HG02571 (cell line): ENCODE measurements around the gene SPAG16.

Experiments
- ATAC-seq: cut with Tn5 transposase; IDR thresholded peaks from one replicate; pipeline ENCODE4 v1.9.1; 2021; ENCODE audit warnings: mild to moderate bottlenecking, moderate library complexity; ENCODE audit not compliant: unreplicated experiment

SPAG16 gene

GRCh38 chr2:213787869-213788268 lies 503.6 kb downstream of the SPAG16 start:
- no peak for ATAC-seq

- no peak for ATAC-seq
Observed at GRCh38 chr2:213789940-213790339, 505.7 kb downstream of the SPAG16 start.

GRCh38 chr2:213792045-213792444 lies 507.8 kb downstream of the SPAG16 start:
- ATAC-seq: no peak

GRCh38 chr2:213806125-213806726 lies 522.0 kb downstream of the SPAG16 start:
- ATAC-seq: no peak

GRCh38 chr2:213816583-213816982 lies 532.3 kb downstream of the SPAG16 start:
- ATAC-seq: no peak

- no peak for ATAC-seq
Observed at GRCh38 chr2:213818436-213818835, 534.2 kb downstream of the SPAG16 start.

- no peak for ATAC-seq
Observed at GRCh38 chr2:213834331-213834730, 550.1 kb downstream of the SPAG16 start.

GRCh38 chr2:213834746-213835145 lies 550.5 kb downstream of the SPAG16 start:
- no peak for ATAC-seq

- ATAC-seq: no peak
Observed at GRCh38 chr2:213846856-213847255, 562.6 kb downstream of the SPAG16 start.

GRCh38 chr2:213847316-213847715 lies 563.1 kb downstream of the SPAG16 start:
- ATAC-seq: no peak

- ATAC-seq: no peak
Observed at GRCh38 chr2:213848631-213849030, 564.4 kb downstream of the SPAG16 start.

GRCh38 chr2:213861638-213862037 lies 577.4 kb downstream of the SPAG16 start:
- no peak for ATAC-seq

GRCh38 chr2:213862407-213863076 lies 578.3 kb downstream of the SPAG16 start:
- ATAC-seq: no peak

- ATAC-seq: no peak
Observed at GRCh38 chr2:213863541-213863940, 579.3 kb downstream of the SPAG16 start.

- no peak for ATAC-seq
Observed at GRCh38 chr2:213868526-213868925, 584.3 kb downstream of the SPAG16 start.

- ATAC-seq: no peak
Observed at GRCh38 chr2:213885485-213885884, 601.2 kb downstream of the SPAG16 start.

- no peak for ATAC-seq
Observed at GRCh38 chr2:213914510-213914909, 630.2 kb downstream of the SPAG16 start.

GRCh38 chr2:213920014-213920413 lies 635.8 kb downstream of the SPAG16 start:
- no peak for ATAC-seq

GRCh38 chr2:213923543-213923942 lies 639.3 kb downstream of the SPAG16 start:
- no peak for ATAC-seq

GRCh38 chr2:213934560-213934959 lies 650.3 kb downstream of the SPAG16 start:
- ATAC-seq: peak; percentile 98

GRCh38 chr2:213958086-213958485 lies 673.8 kb downstream of the SPAG16 start:
- no peak for ATAC-seq

GRCh38 chr2:213959589-213959988 lies 675.3 kb downstream of the SPAG16 start:
- no peak for ATAC-seq

- ATAC-seq: no peak
Observed at GRCh38 chr2:213971536-213971935, 687.3 kb downstream of the SPAG16 start.
